HG02981 (cell line): ENCODE data around the gene OTUD1.

Experiments
- ATAC-seq: cut with Tn5 transposase; IDR thresholded peaks from one replicate; pipeline ENCODE4 v1.9.1; 2021; ENCODE audit warnings: mild to moderate bottlenecking, moderate library complexity; ENCODE audit not compliant: unreplicated experiment

Gene OTUD1

GRCh38 chr10:23467012-23467411 lies 28.1 kb downstream of the OTUD1 start:
- no peak for ATAC-seq

- ATAC-seq, result no peak
Observed at GRCh38 chr10:23467548-23467947, 28.7 kb downstream of the OTUD1 start.

- no peak for ATAC-seq
Observed at GRCh38 chr10:23469596-23470237, 30.8 kb downstream of the OTUD1 start.

GRCh38 chr10:23472181-23472580 lies 33.3 kb downstream of the OTUD1 start:
- no peak for ATAC-seq

GRCh38 chr10:23474081-23474480 lies 35.2 kb downstream of the OTUD1 start:
- no peak for ATAC-seq

GRCh38 chr10:23474626-23475025 lies 35.8 kb downstream of the OTUD1 start:
- ATAC-seq, result no peak

- ATAC-seq, result no peak
Observed at GRCh38 chr10:23478570-23478969, 39.7 kb downstream of the OTUD1 start.

- ATAC-seq, result no peak
Observed at GRCh38 chr10:23479798-23480473, 41.1 kb downstream of the OTUD1 start.

- ATAC-seq, result no peak
Observed at GRCh38 chr10:23481363-23481961, 42.6 kb downstream of the OTUD1 start.

- ATAC-seq, result no peak
Observed at GRCh38 chr10:23490115-23490514, 51.2 kb downstream of the OTUD1 start.
